ENCODE results near the gene TNRC18. TPM values are rescaled to one million over a fixed set of nuclear protein-coding genes. Genes with fewer than 3 reads are reported as not detected.
"Not testable (repeated sequence)": the region's sequence is repeated elsewhere in the genome, so short reads cannot be mapped to it uniquely, and the experiment has no call there.

The TNRC18 gene
- total RNA-seq, 2 experiments from 2014 or later, result 12.2 to 64.2 TPM

DNA sequence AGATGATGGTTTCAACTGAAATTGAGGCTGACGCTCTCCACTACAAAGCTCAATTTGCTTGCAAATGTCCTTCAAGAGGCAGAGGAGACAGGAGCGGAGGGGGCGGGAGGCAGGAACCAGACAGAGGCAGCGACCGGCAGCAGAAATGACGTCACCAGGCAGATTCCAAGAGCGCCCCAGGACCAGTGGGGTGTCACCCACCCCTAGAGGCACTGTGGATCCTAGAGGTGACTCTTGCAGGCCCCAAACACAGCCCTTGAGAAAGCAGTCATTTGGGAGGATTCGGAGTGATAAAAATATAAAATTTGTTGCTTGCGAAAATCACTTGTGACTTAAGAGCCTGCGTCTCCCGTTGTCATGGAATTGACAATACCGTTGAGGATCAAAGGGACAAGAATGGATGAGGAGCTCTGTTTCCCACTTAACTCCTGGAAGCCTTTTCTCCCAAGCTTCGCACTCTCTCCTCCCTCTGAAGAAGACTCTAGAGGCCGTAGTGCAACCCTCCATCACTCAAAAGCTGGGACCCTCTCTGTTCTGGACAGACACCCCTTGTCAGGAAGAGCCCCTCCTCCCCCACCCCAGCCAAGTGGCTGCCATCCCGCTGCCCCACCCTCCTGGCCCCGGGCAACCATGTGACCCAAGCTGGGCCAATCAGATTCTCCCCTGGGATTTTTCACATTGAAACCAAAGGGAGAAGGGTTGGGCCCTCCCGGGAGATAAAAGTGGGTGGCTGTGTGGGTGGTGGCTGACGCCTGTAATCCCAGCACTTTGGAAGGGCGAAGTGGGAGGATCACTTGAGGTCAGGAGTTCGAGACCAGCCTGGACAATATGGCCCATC lies 157.2 kb downstream of the TNRC18 start:
- Histone ChIP-seq H3K79me2 (ENCODE audit: insufficient read depth, low read depth, low read length) (no peaks in the 10 kb centered on the region), H3K36me3 (ENCODE audit: insufficient read depth, low read length) (no peaks in the 10 kb centered on the region), H3K4me1 (ENCODE audit: insufficient read depth, low read length, poor library complexity, severe bottlenecking) (no peaks in the 10 kb centered on the region), H3K9me2 (ENCODE audit: insufficient read depth, low read length) (no peaks in the 10 kb centered on the region), H3K9me3 (ENCODE audit: low read length) (no peaks in the 10 kb centered on the region), H4K20me1 (ENCODE audit: insufficient read depth, low read length) (no peaks in the 10 kb centered on the region), H3K4me3 (ENCODE audit: low read depth, low read length, poor library complexity, severe bottlenecking) (no peak overlapping the region), H3K27ac (ENCODE audit: low read depth, low read length, poor library complexity, severe bottlenecking) (no peak overlapping the region), H2AFZ (ENCODE audit: low read length) (no peak overlapping the region), H3K4me2 (ENCODE audit: low read length) (no peak overlapping the region)
- BruUV-seq (replicated peaks), result no TSS peak
- POLR2A ChIA-PET, result interaction anchor here (0.6 kb wide), 1 partner anchor 430 kb away, joined by 3 read pairs; no protein-coding TSS in a partner anchor
- CTCF ChIA-PET (ENCODE audit: unreplicated experiment), result no interaction called here
- no peak for DNase-seq (ENCODE audit: low spot score)
- intact Hi-C loops (cut with micrococcal nuclease; ENCODE audit: unreplicated experiment), result no loop called here
- TF ChIP-seq, protein P1, sequence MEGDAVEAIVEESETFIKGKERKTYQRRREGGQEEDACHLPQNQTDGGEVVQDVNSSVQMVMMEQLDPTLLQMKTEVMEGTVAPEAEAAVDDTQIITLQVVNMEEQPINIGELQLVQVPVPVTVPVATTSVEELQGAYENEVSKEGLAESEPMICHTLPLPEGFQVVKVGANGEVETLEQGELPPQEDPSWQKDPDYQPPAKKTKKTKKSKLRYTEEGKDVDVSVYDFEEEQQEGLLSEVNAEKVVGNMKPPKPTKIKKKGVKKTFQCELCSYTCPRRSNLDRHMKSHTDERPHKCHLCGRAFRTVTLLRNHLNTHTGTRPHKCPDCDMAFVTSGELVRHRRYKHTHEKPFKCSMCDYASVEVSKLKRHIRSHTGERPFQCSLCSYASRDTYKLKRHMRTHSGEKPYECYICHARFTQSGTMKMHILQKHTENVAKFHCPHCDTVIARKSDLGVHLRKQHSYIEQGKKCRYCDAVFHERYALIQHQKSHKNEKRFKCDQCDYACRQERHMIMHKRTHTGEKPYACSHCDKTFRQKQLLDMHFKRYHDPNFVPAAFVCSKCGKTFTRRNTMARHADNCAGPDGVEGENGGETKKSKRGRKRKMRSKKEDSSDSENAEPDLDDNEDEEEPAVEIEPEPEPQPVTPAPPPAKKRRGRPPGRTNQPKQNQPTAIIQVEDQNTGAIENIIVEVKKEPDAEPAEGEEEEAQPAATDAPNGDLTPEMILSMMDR (conservative IDR thresholded peaks at IDR 0.05; ENCODE audit: low read length), result no peak
- TF ChIP-seq EZH2phosphoT487 (IDR thresholded peaks at IDR 0.05; ENCODE audit: borderline replicate concordance, low read depth, low read length), result no peak

DNA sequence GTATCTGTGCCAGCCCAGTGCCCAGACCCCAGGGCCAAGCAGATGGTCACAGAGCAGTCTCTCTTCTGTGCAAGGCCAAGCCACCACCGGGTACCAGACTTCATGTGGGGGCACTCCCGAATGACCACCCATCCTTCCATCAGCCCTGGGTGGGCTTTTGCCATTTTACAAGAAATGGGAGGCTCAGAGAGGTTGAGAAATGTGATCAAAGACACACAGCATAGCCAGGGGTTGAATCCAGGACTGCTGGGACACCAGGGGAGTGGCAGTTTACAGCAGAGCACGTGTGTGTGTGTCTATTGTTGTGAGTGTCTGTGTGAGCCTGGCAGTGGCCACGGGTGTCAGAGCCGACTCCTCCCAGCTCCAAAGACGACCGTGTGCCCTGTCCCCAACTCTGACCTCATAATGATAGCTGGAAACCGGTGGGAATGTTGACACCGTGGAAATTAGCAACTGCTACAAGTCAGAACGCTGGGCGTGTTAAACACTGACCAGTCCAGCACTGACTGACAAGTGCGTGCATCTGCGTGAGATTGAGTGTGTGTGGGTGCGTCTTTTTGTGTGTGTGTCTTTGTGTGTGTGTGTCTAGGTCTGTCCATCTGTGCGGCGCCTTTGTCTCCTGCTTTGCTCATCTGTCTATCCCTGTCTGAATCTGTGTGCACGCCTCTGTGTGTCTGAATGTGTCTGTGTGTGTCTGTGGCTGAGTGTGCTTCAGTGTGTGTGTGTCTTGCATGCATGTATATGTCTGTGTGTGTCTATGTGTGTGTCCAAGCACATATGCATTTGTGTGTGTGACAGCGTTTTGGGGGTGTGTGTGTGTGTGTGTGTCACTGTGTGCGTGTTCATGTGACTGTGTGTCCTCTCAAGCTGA lies 158.1 kb downstream of the TNRC18 start:
- intact Hi-C loops (cut with micrococcal nuclease; ENCODE audit: unreplicated experiment), result no loop called here
- CTCF ChIA-PET (ENCODE audit: unreplicated experiment), result no interaction called here
- no TSS peak for BruUV-seq (replicated peaks)
- H2AFZ ChIP-seq (ENCODE audit: low read length), result no peak overlapping the region
- no peaks in the 10 kb centered on the region for H3K9me3 ChIP-seq (ENCODE audit: low read length)
- no peak for DNase-seq (ENCODE audit: low spot score)
- H3K79me2 ChIP-seq (ENCODE audit: insufficient read depth, low read depth, low read length), result no peaks in the 10 kb centered on the region
- no peaks in the 10 kb centered on the region for H4K20me1 ChIP-seq (ENCODE audit: insufficient read depth, low read length)
- H3K4me1 ChIP-seq (ENCODE audit: insufficient read depth, low read length, poor library complexity, severe bottlenecking), result no peaks in the 10 kb centered on the region
- H3K4me2 ChIP-seq (ENCODE audit: low read length), result no peak overlapping the region
- no peak overlapping the region for H3K4me3 ChIP-seq (ENCODE audit: low read depth, low read length, poor library complexity, severe bottlenecking)
- POLR2A ChIA-PET, result no interaction called here
- TF ChIP-seq EZH2phosphoT487 (IDR thresholded peaks at IDR 0.05; ENCODE audit: borderline replicate concordance, low read depth, low read length), result no peak
- TF ChIP-seq, protein P1 (conservative IDR thresholded peaks at IDR 0.05; ENCODE audit: low read length), result no peak
- H3K9me2 ChIP-seq (ENCODE audit: insufficient read depth, low read length), result no peaks in the 10 kb centered on the region
- H3K27ac ChIP-seq (ENCODE audit: low read depth, low read length, poor library complexity, severe bottlenecking), result no peak overlapping the region
- H3K36me3 ChIP-seq (ENCODE audit: insufficient read depth, low read length), result no peaks in the 10 kb centered on the region

DNA sequence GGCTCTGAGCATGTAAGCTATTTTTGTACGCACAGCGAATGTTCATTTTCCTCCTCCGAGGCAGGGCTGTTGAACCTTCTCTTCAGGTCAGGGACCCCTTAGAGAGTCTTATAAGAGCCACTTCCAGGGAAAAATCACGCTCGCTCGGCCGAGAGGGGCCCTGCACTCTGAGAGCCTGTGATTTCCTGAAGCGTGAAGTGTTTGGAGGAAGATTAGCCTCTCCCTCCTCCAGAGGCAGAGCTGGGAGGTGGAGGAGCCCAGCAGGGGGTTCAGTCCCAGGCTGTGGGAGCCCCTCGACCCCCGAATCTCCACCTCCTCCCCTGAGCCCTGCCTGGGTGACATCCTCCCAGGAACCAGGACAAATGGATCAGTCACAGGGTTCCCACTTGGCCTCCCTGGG lies 160.6 kb downstream of the TNRC18 start:
- H3K27ac ChIP-seq (ENCODE audit: low read depth, low read length, poor library complexity, severe bottlenecking); H3K79me2 ChIP-seq (ENCODE audit: insufficient read depth, low read depth, low read length); intact Hi-C loops (cut with micrococcal nuclease; ENCODE audit: unreplicated experiment); DNase-seq (ENCODE audit: low spot score); H3K36me3 ChIP-seq (ENCODE audit: insufficient read depth, low read length); CTCF ChIA-PET (ENCODE audit: unreplicated experiment); H3K4me3 ChIP-seq (ENCODE audit: low read depth, low read length, poor library complexity, severe bottlenecking); H4K20me1 ChIP-seq (ENCODE audit: insufficient read depth, low read length); BruUV-seq (replicated peaks); H3K4me2 ChIP-seq (ENCODE audit: low read length); POLR2A ChIA-PET; H3K9me3 ChIP-seq (ENCODE audit: low read length); H3K4me1 ChIP-seq (ENCODE audit: insufficient read depth, low read length, poor library complexity, severe bottlenecking); H2AFZ ChIP-seq (ENCODE audit: low read length); H3K9me2 ChIP-seq (ENCODE audit: insufficient read depth, low read length): not testable (repeated sequence)

DNA sequence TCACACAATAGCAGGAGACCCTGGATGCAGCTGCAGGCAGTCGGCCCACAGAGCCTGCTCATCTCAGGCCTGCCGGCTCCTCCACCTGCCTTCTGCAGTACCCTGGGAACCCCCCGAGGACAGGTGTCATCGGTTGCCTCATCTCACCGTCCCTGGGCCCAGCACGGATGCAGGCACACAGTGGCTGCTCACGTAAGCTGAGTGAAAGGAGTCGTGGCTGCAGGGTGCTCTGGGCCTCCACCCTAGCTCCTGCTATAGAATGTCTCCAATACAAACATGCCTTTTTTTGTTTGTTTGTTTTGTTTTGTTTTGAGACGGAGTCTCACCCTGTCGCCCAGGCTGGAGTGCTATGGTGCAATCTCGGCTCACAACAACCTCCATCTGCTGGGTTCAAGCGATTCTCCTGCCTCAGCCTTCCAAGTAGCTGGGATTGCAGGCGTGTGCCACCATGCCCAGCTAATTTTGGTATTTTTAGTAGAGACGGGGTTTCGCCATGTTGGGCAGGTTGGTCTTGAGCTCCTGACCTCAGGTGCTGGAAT lies 163.0 kb downstream of the TNRC18 start:
- H2AFZ ChIP-seq (ENCODE audit: low read length); H3K36me3 ChIP-seq (ENCODE audit: insufficient read depth, low read length); H3K79me2 ChIP-seq (ENCODE audit: insufficient read depth, low read depth, low read length); H3K4me3 ChIP-seq (ENCODE audit: low read depth, low read length, poor library complexity, severe bottlenecking); H3K4me1 ChIP-seq (ENCODE audit: insufficient read depth, low read length, poor library complexity, severe bottlenecking); H4K20me1 ChIP-seq (ENCODE audit: insufficient read depth, low read length); intact Hi-C loops (cut with micrococcal nuclease; ENCODE audit: unreplicated experiment); BruUV-seq (replicated peaks); DNase-seq (ENCODE audit: low spot score); H3K4me2 ChIP-seq (ENCODE audit: low read length); H3K9me2 ChIP-seq (ENCODE audit: insufficient read depth, low read length); H3K27ac ChIP-seq (ENCODE audit: low read depth, low read length, poor library complexity, severe bottlenecking); H3K9me3 ChIP-seq (ENCODE audit: low read length): not testable (repeated sequence)
- CTCF ChIA-PET (ENCODE audit: unreplicated experiment), result interaction anchor here (0.5 kb wide), 1 partner anchor 176 kb away, joined by 4 read pairs; no protein-coding TSS in a partner anchor
- POLR2A ChIA-PET, result interaction anchor here (1.2 kb wide), 1 partner anchor 11 kb away, joined by 3 read pairs; no protein-coding TSS in a partner anchor
